IMR-90 (cell line): ENCODE measurements around the gene PLA2G2F. TPM values are rescaled to one million over a fixed set of nuclear protein-coding genes. Genes with fewer than 3 reads are reported as not detected.

Experiments used
- ATAC-seq: fragments of 200-7000 bp; cut with Tn5 transposase; 2 replicates; pipeline ENCODE4 v1.9.1; 2020; ENCODE audit warnings: low read depth, mild to moderate bottlenecking, moderate library complexity
- BruUV-seq: library from RNA; stranded (reverse); fragments of 400-500 nt; replicated peaks from 2 replicates; lab custom pipeline; 2021; lab: Mats Ljungman, UMichigan
- CTCF ChIA-PET: fragments of 300-600 bp; formaldehyde crosslinking; extraction: SDS; loops from one replicate; lab custom pipeline; 2021; ENCODE audit warnings: antibody characterized with exemption; lab: Yijun Ruan, JAX
- POLR2A ChIA-PET: fragments of 300-600 bp; sonication (Branson Sonifier 250); formaldehyde crosslinking; loops from one replicate; lab custom pipeline; 2022; ENCODE audit warnings: antibody characterized with exemption; ENCODE audit not compliant: unreplicated experiment; lab: Charles Lee
- DNase-seq: peaks from one replicate; pipeline ENCODE4 v3.0.0; 2013
- H2AFZ ChIP-seq: replicated peaks from 2 replicates; pipeline ENCODE3; 2013; ENCODE audit warnings: low read length, mild to moderate bottlenecking; ENCODE audit not compliant: poor library complexity
- H2AK5ac ChIP-seq: 2 replicates; pipeline ENCODE4 v1.6.1; 2013; ENCODE audit warnings: low read depth, low read length, inconsistent platforms
- H2AK9ac ChIP-seq: replicated peaks from 2 replicates; pipeline ENCODE3; 2013; ENCODE audit warnings: mild to moderate bottlenecking, low read depth, low read length, moderate library complexity; ENCODE audit not compliant: poor library complexity
- H2BK120ac ChIP-seq: 2 replicates; pipeline ENCODE4 v1.6.1; 2013; ENCODE audit warnings: low read depth, low read length, inconsistent platforms
- H2BK15ac ChIP-seq: 3 replicates; pipeline ENCODE4 v1.6.1; 2013; ENCODE audit warnings: low read depth, low read length, inconsistent platforms
- H2BK20ac ChIP-seq: 2 replicates; pipeline ENCODE4 v1.6.1; 2013; ENCODE audit warnings: low read depth, mild to moderate bottlenecking, inconsistent platforms, low read length, moderate library complexity
- H2BK5ac ChIP-seq: 2 replicates; pipeline ENCODE4 v1.6.1; 2013; ENCODE audit warnings: mild to moderate bottlenecking, low read depth, low read length, inconsistent platforms; ENCODE audit not compliant: poor library complexity, severe bottlenecking
- H3K14ac ChIP-seq: replicated peaks from 2 replicates; pipeline ENCODE4 v1.6.1; 2013; ENCODE audit warnings: low read depth, low read length, inconsistent platforms
- H3K18ac ChIP-seq: 2 replicates; pipeline ENCODE4 v1.6.1; 2013; ENCODE audit warnings: low read depth, low read length, control low read depth
- H3K23ac ChIP-seq: 2 replicates; pipeline ENCODE4 v1.6.1; 2013; ENCODE audit warnings: low read depth, low read length, inconsistent platforms
- H3K27ac ChIP-seq: 2 replicates; pipeline ENCODE4 v1.5.1; 2013; ENCODE audit warnings: mild to moderate bottlenecking, control low read depth, low read length; ENCODE audit not compliant: insufficient read depth
- H3K27me3 ChIP-seq: 2 replicates; pipeline ENCODE4 v1.6.1; 2013; ENCODE audit warnings: low read length; ENCODE audit not compliant: control insufficient read depth, insufficient read depth
- H3K36me3 ChIP-seq: 2 replicates; pipeline ENCODE4 v1.6.1; 2013; ENCODE audit warnings: low read length, mixed read lengths; ENCODE audit not compliant: control insufficient read depth, insufficient read depth
- H3K4ac ChIP-seq: 2 replicates; pipeline ENCODE4 v1.6.1; 2013; ENCODE audit warnings: low read depth, low read length, inconsistent platforms
- H3K4me1 ChIP-seq: 2 replicates; pipeline ENCODE4 v1.6.1; 2013; ENCODE audit warnings: low read length, mixed read lengths; ENCODE audit not compliant: control insufficient read depth, insufficient read depth
- H3K4me2 ChIP-seq: 2 replicates; pipeline ENCODE4 v1.6.1; 2013; ENCODE audit warnings: low read depth, mild to moderate bottlenecking, control low read depth, low read length, moderate library complexity
- H3K4me3 ChIP-seq: 2 replicates; pipeline ENCODE4 v1.5.1; 2013; ENCODE audit warnings: low read depth, mild to moderate bottlenecking, control low read depth, low read length, moderate library complexity; ENCODE audit not compliant: insufficient read depth
- H3K56ac ChIP-seq: 2 replicates; pipeline ENCODE4 v1.6.1; 2013; ENCODE audit warnings: low read length, inconsistent platforms; ENCODE audit not compliant: insufficient read depth; ENCODE audit errors: extremely low read depth
- H3K79me1 ChIP-seq, 2 experiments: 2 replicates each; pipeline ENCODE4 v1.6.1; 2013; ENCODE audit warnings: low read length in 2 of 2, inconsistent platforms in 1 of 2, low read depth in 1 of 2
- H3K9ac ChIP-seq: 2 replicates; pipeline ENCODE4 v1.6.1; 2013; ENCODE audit warnings: low read depth, low read length, control low read depth
- H3K9me1 ChIP-seq: 2 replicates; pipeline ENCODE4 v1.6.1; 2013; ENCODE audit warnings: low read length, inconsistent platforms; ENCODE audit not compliant: insufficient read depth
- H3K9me3 ChIP-seq: 2 replicates; pipeline ENCODE4 v1.6.1; 2013; ENCODE audit warnings: low read length; ENCODE audit not compliant: control insufficient read depth, insufficient read depth
- H4K20me1 ChIP-seq: 2 replicates; pipeline ENCODE4 v1.6.1; 2013; ENCODE audit warnings: low read length, inconsistent platforms; ENCODE audit not compliant: insufficient read depth
- H4K5ac ChIP-seq: 2 replicates; pipeline ENCODE4 v1.6.1; 2013; ENCODE audit warnings: mild to moderate bottlenecking, low read depth, low read length, control low read depth
- H4K8ac ChIP-seq, 2 experiments: 2 replicates each; pipeline ENCODE4 v1.6.1; 2013; ENCODE audit warnings: low read depth in 2 of 2, low read length in 2 of 2, control low read depth in 1 of 2, inconsistent platforms in 1 of 2
- H4K91ac ChIP-seq: 2 replicates; pipeline ENCODE4 v1.6.1; 2013; ENCODE audit warnings: low read depth, low read length, inconsistent platforms; ENCODE audit not compliant: insufficient read depth
- BHLHE40 ChIP-seq: fragments of 150-350 bp; IDR thresholded peaks from 2 replicates; pipeline ENCODE4 v1.6.1; 2016; ENCODE audit warnings: mild to moderate bottlenecking, low read depth, low read length
- CHD1 ChIP-seq: IDR thresholded peaks from 2 replicates; pipeline ENCODE4 v1.6.1; 2012; ENCODE audit warnings: low read depth, low read length, improper control_type of control experiment
- FOS ChIP-seq: fragments of 150-350 bp; IDR thresholded peaks from 2 replicates; pipeline ENCODE4 v1.6.1; 2016; ENCODE audit warnings: low read depth, low read length
- MAZ ChIP-seq: IDR thresholded peaks from 2 replicates; pipeline ENCODE4 v1.6.1; 2012; ENCODE audit warnings: low read depth, mild to moderate bottlenecking, low read length, improper control_type of control experiment, moderate library complexity, borderline replicate concordance
- POLR2A ChIP-seq: IDR thresholded peaks from 2 replicates; pipeline ENCODE4 v1.6.1; 2012; ENCODE audit warnings: mild to moderate bottlenecking, low read depth, low read length
- RCOR1 ChIP-seq: IDR thresholded peaks from 2 replicates; pipeline ENCODE4 v1.6.1; 2012; ENCODE audit warnings: mild to moderate bottlenecking, low read length, improper control_type of control experiment; ENCODE audit not compliant: insufficient replicate concordance
- WGBS, 2 experiments: methylation state at CpG; one replicate each; pipeline versions ENCODE4 v1.1.5 to v1.1.7; 2013; ENCODE audit warnings: missing lambda C conversion rate in 2 of 2; ENCODE audit not compliant: insufficient read length in 1 of 2; ENCODE audit errors: extremely low coverage in 2 of 2; 5-methylcytosine and 5-hydroxymethylcytosine counted together
- dilution Hi-C: fragments of 300-500 bp; cut with HindIII; formaldehyde crosslinking; loops from one replicate; pipeline ENCODE4 v1.14.3; 2018; ENCODE audit warnings: low sequenced_read_pairs; ENCODE audit not compliant: unreplicated experiment
- in situ Hi-C: fragments of 300-500 bp; cut with MboI; formaldehyde crosslinking; loops from 3 replicates; pipeline ENCODE4 v1.14.3; 2019; ENCODE audit warnings: low sequenced_read_pairs, inconsistent platforms, mixed read lengths
- intact Hi-C: fragments of 100-400 bp; cut with micrococcal nuclease; formaldehyde crosslinking; loops from 2 replicates; pipeline ENCODE4 v1.10.0; 2022
- polyA plus RNA-seq, 3 experiments: library from polyadenylated mRNA; depleted of rRNA; stranded (reverse); fragments of >200 nt; gene quantifications; 2 replicates each; pipeline ENCODE4 v1.2.3, GENCODE V29; 2012; ENCODE audit warnings: low replicate concordance in 1 of 3
- total RNA-seq: library from RNA; depleted of rRNA; stranded (reverse); fragments of >200 nt; gene quantifications from 2 replicates; pipeline ENCODE4 v1.2.3, GENCODE V29; 2012
- TF ChIP-seq, protein P1 (sequence below): conservative IDR thresholded peaks from 2 replicates; pipeline ENCODE4 v1.5.1; 2012; ENCODE audit warnings: mild to moderate bottlenecking, low read depth, low read length, improper control_type of control experiment

Gene PLA2G2F
- total and polyA plus RNA-seq, 2 of the 4 experiments (the other 2 are of a cell fraction): not detected

- no peak overlapping the region for H2AK9ac ChIP-seq
- H3K56ac ChIP-seq: no peak overlapping the region
- H4K8ac ChIP-seq: no peak overlapping the region
- no peaks in the 10 kb centered on the region for H3K4me1 ChIP-seq
- ATAC-seq: no peak
- 83% methylated on average over 1 of the region's 5 CpGs; no CpG with 5 or more reads in 1 of the 2 experiments for WGBS, 2 experiments
- H2BK120ac ChIP-seq: no peak overlapping the region
- H4K91ac ChIP-seq: no peak overlapping the region
- no peak overlapping the region for H2BK20ac ChIP-seq
- H3K9me3 ChIP-seq: no peaks in the 10 kb centered on the region
- H3K9me1 ChIP-seq: no peaks in the 10 kb centered on the region
- ChIA-PET POLR2A (no interaction called here), CTCF (no interaction called here)
- no peak overlapping the region for H3K9ac ChIP-seq
- no peaks in the 10 kb centered on the region for H4K20me1 ChIP-seq
- intact Hi-C loops: no loop called here
- DNase-seq: no peak
- dilution Hi-C loops: no loop called here
- no peak overlapping the region for H3K27ac ChIP-seq
- BruUV-seq: no TSS peak
- in situ Hi-C loops: no loop called here
- H3K23ac ChIP-seq: no peak overlapping the region
- H3K4ac ChIP-seq: no peak overlapping the region
- H2BK5ac ChIP-seq: no peak overlapping the region
- TF ChIP-seq BHLHE40: no peak
- TF ChIP-seq CHD1: no peak
- TF ChIP-seq POLR2A: no peak
- no peak for TF ChIP-seq RCOR1
- TF ChIP-seq MAZ: no peak
- no peak for TF ChIP-seq FOS
- TF ChIP-seq, protein P1, sequence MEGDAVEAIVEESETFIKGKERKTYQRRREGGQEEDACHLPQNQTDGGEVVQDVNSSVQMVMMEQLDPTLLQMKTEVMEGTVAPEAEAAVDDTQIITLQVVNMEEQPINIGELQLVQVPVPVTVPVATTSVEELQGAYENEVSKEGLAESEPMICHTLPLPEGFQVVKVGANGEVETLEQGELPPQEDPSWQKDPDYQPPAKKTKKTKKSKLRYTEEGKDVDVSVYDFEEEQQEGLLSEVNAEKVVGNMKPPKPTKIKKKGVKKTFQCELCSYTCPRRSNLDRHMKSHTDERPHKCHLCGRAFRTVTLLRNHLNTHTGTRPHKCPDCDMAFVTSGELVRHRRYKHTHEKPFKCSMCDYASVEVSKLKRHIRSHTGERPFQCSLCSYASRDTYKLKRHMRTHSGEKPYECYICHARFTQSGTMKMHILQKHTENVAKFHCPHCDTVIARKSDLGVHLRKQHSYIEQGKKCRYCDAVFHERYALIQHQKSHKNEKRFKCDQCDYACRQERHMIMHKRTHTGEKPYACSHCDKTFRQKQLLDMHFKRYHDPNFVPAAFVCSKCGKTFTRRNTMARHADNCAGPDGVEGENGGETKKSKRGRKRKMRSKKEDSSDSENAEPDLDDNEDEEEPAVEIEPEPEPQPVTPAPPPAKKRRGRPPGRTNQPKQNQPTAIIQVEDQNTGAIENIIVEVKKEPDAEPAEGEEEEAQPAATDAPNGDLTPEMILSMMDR: no peak
- H3K79me1 ChIP-seq: no peaks in the 10 kb centered on the region
- no peak overlapping the region for H3K14ac ChIP-seq
- H3K27me3 ChIP-seq: peaks cover 31% of the 10 kb centered on the region
- H2AFZ ChIP-seq: no peak overlapping the region
- no peak overlapping the region for H4K5ac ChIP-seq
- no peak overlapping the region for H3K18ac ChIP-seq
- H3K4me2 ChIP-seq: no peak overlapping the region
- H2AK5ac ChIP-seq: no peak overlapping the region
- H3K36me3 ChIP-seq: no peaks in the 10 kb centered on the region
- no peak overlapping the region for H2BK15ac ChIP-seq
- H3K4me3 ChIP-seq: no peak overlapping the region
These were observed 27.7 kb upstream of the PLA2G2F start for GRCh38 chr1:20111452-20111851.
